Tongue (tissue), 2 donors: Measurements from ENCODE around the gene DOCK10. TPM values are rescaled to one million over a fixed set of nuclear protein-coding genes. Genes with fewer than 3 reads are reported as not detected.
"Not testable (repeated sequence)": the region's sequence is repeated elsewhere in the genome, so short reads cannot be mapped to it uniquely, and the experiment has no call there.

Experiments
- DNase-seq: peaks from one replicate; pipeline ENCODE4 v3.0.0-alpha.2; 2015
- total RNA-seq: library from RNA; depleted of rRNA; stranded (reverse); fragments of >200 nt; gene quantifications from one replicate; pipeline ENCODE4 v1.2.3, GENCODE V29; 2014

The DOCK10 gene
- total RNA-seq = 13.8 TPM

DNA sequence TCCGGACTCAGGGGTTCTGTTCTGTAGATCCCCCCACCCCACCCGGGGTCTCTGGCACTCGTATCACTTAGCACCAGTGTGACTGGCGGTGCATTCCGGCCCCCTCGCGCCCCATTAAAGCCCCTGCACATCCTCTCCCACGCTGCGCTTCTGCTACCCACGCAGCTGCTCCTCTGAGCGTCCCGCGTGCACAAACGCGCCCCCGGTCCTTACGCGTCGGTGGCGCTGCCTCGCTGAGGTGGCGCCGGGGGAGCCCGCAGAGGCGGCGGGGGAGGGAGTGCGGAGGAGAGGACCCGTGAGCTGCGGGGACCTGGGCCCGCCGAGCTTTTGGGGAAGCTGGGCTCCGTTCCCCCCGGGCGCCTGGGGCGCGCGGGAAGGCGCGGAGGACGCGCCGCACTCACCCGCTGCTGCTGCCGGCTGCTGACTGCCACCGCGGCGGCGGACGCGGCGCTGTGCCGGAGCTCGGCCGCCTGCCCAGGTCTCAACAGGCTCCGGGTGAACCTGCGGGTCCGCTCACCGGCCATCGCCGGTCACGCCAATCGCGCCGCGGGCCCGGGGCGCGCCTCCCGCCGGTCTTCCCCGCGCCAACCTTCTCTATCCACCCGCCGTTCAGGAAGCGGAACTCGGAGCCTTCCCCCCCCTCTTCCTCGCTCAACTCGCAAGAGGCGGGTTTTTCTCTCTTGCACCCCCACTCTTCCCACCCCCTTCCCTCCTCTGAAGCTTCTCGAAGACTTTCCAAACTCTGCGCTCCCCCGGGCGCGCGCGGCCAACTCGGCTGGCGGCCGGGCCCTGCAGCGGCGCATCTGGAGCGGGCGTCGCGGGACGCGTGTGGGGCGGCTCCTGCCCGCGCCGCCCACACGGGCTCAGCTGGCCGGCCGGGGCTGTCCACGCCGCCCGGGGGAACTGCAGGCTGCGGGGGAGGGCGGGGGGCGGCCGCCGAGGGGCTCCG is at the start of gene DOCK10:
Gene DOCK10 (minus strand): TSS at position 618 of the 949 bp plus-strand sequence. CDS start 94 bp downstream, at position 524.
- DNase-seq = peak; percentile 63

DNA sequence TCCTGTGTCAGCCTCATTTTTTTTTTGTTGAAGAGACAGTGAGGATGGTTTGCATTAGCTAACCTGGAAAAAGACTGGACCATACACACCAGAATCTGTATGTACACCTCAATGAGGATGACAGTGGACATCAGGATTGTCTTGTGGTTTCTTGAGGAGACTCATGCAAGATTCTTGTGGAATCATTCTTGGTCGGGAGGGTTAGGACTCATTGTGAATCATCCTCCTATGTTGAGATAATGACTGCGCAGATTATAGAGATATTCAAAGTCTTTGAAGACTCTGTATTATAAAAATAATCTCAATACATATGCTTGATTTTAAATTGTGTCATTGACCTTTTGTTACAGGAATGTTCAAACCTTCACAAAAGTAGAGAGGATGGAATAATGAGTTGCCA is 49.1 kb upstream of the DOCK10 start:
- DNase-seq = no peak

DNA sequence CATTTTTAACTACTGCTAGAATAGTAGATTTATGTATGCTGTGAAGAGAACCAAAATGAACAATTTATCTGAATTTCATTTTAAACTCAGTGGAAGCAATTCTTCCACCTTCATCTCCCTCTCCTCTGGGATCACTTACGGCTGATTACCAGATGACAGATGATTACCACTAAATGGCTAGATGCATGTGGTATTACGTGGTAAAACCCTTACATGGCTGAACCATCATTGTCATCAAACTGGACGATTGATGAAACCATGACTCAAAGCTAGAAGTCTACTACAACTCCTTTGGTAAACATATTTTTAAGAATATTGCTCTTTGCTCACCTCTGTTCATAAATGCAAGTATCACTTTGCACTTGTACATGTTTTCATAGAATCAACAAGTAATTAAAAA is 48.5 kb upstream of the DOCK10 start:
- DNase-seq = no peak

DNA sequence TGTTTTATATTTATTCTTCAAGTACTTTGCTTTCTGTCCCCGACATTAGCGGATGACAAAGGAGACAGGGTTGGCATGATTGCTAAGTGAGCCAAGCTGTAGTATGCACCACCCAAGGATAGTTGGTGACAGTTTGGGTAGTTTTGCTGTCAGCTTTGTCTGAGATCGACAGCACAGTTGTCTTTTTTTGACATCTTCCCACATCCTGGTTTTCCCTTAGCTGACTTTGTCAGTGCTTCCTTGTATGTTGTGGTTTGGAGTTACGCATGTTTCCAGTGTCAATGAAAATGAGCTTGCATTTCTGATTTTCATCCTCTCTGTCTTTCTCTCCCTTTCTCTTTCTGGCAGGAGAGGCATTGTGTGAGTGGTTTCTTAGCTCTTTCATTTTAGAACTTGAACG is 44.6 kb upstream of the DOCK10 start:
- DNase-seq = no peak

DNA sequence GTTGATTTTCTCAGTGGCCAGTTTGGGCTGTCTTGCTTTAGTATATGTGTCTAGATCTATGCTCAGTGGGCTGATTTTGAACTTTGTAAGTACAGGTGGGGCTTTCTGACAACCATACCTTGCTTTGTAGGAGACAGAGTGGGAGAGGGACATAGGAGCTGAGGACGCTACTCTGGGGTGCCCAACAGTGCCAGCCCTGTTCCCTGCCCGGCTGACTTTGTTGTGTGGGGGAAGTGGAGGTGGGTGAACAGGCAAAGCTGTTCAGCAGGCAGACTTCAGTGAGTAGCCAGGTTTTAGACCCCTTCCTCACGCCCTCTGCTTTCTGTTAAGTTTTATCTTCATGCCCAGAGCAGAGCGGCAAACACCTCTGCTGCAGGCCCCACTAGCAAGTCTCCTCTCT is 44.2 kb upstream of the DOCK10 start:
- no peak for DNase-seq

DNA sequence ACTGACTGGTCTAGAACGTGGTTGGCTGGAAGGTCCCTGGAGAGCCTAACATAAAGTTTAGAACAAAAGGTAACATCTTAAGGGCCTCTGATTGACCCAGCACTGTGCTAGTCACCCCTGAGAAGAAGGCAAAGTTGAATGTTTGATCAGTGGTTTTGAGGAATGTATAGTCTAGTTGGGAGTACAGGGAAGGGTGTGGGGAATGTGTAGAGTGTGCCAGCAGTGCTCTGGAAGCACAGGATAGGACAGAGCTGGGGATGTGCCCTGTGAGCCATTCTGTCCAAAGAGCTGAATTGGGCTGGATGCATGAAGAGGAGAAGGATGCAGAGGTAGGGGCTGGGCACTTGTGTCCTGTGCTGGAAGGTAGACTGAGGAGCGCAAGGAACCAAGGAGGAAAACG is 41.0 kb upstream of the DOCK10 start:
- no peak for DNase-seq

DNA sequence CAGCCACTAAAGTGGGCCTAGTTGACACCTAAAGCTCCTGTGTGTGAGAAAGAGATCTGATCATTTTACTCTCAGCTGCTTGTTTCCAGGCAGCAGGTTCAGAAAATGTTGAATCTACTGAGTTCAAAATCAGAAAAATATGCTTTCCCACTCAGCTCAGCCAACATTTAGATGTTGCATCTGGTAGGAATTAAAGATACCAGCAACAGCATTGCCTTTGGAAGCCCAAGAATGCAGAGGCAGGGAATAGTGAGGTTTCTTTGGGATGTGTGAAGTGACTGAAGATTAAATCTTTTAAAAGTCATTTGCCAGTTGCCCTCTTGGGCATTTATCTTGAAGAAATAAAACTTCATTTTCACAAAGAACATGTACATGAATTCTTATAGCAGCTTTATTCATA is 33.9 kb upstream of the DOCK10 start:
- DNase-seq = peak; percentile 20

DNA sequence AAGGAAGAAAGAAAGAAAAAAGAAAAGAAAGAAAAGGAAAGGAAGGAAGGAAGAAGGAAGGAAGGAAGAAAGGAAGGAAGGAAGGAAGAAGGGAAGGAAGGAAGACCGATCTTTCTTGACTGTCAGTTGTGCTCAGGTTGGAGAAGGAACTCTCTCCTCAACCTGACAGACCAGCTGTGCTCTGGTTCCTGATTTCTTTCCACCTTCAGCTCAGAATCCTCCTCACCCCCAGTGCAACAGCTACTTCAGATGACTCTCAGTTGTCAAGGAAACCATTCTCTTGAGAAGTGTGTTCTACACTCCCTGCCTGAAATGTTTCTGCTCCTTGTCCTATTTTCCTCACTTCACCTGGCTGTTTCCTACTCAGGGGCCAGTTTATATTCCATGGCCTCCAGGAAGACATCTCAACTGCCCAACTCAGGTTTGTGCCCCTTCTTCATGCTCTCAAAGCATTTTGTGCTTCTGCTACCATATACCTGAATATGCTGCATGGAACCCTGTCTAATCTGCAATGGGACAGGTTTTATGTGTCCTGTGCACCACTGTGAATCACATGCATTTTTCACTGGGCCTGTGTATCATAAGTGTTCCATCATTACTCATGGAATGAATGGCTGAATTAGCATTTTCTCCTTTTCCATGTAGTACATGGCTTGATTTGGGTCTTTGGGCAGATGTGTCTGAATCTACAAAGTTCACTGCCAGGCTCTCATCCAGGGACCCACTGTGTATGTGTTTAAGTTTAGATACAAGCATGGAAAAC is 32.8 kb upstream of the DOCK10 start:
- DNase-seq = no peak

DNA sequence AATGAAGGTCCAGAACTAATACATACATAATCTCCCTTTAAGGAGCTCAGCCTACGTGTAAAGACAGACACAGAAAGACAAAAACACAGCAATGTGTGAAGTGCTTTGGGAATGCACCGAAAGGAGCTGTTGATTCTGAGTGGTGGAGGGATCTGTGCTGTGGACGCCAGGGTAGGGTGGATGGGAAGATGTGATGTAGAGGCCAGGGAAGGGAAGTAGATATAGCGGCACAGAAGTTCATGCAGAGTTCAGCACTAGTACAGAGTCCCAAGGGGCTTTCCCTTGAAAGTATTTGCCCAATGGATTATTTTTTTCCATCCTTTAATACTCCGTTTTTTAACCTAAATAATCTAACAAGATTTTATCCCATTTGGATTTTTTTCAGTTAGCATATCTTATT is 32.1 kb upstream of the DOCK10 start:
- DNase-seq = no peak

DNA sequence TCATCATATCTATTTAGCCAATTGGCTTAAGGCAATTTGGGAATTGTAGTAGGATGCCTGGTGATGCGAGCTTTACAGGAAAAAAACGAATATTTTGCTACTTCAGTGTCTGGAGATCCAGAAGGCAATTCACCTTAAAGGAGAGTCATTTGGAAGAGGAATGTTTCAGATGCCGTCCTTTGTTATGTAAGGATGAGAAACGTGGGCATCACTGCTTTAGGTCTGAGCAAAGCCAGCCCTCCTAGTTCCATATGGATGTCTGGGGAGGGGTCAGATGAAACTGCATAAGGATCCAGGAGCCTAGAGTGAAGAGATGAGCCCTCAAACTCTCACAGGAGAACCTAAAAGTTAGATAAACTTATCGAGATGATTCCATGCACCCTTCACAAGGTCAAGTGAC is 30.9 kb upstream of the DOCK10 start:
- no peak for DNase-seq

DNA sequence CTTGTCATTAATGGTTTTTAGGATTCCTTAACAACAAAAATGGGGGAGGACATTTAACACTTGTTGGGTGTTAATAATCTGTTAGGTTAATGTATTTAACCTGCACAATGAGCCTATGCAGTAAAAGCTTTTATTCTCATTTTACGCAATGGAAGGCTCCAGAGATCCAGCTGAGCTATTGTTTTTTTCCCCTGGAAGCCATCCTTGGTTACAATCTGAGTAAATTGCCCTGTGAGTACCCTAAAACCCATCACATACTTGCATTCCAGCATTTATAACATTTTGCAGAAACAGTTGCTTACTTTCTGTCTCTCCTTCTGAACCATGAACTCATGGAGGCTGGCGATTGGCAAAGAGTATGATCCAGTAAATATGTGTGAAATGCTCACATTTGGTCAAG is 30.2 kb upstream of the DOCK10 start:
- DNase-seq = no peak

DNA sequence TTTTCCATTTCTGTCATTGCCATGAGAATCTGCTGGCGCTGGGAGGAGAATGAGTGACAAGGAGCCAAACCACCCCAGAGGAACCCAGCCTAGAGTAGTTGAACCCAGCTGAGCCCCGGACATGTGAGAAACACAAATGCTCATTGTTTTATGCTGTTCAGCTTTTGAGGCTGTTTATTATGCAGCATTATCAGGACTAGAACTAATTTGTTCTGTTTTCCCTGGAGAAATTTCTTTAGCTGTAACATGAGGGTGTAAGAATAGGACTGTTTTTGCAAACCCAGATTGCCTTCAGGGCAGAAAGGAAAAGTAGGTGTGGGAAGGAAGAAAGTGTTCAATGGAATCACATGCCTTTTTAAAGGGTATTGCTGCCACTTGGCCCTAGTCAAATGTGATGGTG is 28.5 kb upstream of the DOCK10 start:
- no peak for DNase-seq

DNA sequence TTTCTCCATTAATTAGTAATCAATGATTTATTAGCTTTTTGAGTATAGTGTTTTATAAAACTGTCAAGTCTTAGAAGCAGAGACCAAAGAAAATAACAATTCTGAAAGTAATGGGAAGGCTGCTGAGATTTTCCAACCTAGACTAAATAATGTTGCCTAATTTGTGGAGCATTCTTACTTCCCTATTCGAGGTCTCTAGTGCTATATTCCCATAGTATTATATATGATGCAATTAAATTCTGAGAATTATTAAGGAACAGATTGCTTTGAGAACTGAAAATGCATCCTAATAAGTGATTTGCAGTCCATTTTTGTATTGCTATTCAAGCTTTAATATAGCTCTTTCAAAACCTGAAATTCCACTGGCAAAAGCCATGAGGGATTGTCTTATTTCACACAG is 27.7 kb upstream of the DOCK10 start:
- DNase-seq = no peak

DNA sequence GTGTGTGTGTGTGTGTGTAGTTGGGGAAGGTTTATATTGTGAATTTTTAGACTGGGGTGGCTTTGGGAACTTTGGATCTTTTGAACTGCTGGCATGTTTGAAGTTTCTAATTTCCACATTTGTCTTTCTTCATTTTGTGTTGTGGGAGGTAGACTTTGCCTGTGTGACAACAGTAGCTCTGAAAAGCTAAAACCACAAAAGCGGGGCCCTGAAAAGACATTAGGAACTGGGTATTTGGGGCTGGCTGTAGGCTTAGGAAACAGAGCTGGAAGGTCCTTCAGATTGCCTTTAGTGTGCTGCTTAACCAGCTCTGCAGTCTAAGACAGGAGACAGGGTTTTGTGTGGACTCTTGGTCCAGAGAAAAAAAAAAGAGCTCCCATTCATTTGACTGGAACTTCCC is 27.2 kb upstream of the DOCK10 start:
- DNase-seq = no peak

DNA sequence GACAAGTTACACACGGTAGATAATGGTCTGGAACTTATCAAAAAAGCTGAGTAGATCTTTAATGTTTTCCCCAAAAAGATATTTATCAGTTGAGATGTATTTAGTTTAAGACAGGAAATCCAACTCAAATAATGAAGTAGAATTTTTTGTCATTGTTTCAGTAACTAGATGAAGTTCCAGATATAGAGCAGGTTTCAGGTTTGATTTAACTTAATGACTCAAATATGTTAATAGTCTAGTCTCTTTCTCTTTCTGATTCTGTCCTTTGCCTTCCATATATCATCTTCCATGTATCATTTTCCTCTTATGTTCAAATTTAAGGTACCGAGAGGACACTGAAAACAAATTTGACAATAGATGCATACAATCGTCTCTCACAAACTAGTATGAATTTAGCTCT is 23.6 kb upstream of the DOCK10 start:
- no peak for DNase-seq

DNA sequence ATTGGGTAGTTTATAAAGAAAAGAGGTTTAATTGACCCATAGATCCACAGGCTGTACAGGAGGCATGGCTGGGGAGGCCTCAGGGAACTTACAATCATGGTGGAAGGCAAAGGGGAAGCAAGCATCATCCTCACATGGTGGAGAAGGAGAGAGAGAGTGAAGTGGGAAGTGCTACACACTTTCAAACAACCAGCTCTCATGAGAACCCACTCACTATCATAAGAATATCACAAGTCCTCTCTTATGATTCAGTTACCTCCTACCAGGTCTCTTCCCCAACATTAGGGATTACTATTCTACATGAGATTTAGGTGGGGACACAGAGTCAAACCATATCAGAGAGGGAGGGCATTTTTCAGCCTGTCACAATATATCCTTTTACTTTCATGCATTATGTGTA is 22.7 kb upstream of the DOCK10 start:
- no peak for DNase-seq

DNA sequence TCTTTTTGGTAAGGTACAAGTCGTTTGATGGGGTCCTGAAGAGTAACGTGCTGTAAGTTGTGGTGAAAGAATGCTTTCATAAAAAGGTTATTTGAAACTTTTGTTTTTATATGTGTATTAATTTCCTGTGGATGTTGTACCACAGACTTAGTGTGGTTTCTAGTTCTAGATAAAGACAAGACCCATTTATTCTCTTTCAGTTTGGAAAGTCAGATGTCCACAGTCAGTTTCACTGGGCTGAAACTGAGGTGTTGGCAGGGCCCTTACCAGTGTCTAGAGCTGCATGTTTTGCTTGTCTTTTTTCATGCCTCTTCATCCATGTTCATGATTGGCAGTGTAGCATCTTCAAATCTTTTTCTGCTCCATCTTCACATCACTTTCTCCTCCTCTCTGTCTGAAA is 22.1 kb upstream of the DOCK10 start:
- no peak for DNase-seq

DNA sequence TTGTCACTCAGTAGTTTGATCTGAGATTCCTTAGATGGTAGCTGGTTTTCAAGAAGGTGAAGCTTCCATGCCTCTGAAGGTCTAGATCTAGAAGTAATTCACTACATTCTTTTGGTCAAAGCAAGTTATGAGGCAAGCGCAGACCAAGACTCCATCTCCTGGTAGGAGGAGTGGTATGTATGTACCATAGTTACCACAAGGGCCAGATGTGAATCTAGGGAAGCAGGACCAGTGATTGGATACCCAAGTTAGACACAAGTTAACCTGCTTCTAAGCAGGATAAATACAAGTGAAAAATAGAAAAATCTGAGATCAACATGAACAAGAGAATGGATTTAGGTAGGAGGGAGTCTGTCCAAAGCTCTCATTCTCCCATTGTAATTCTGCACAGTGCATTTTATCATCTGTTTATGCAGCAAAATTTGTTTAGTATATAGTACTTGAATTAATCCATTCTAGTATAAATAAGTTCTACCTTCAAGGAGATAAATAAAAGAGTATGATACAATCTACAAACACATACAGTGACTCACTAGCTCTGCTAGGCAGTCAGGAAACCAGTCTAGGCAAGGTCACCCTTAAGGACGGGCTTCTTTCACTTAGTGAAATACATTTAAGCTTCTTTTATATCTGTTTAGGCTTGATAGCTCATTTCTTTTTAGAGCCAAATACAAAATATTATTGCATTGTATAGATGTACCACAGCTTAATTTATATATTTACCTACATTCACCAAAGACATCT is 14.2 kb upstream of the DOCK10 start:
- DNase-seq = no peak

DNA sequence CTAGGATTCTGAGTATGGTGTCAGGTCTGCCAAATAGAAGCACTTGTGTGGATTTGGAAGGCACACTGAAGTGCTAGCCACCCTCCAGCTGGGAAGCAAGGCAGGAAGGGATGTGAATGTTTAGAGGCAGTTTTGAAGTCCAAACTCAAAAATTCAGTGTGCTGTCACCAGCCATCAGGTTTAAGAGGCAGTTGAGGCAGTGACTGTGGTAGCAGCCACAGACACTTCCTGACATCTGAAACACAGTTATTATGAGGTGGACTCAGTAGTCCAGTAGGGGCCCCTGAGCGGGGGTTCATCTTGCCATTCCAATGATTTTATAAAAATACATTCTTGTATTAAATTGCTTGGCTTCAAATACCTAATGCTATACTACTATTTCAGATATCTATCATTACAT is 13.4 kb upstream of the DOCK10 start:
- no peak for DNase-seq

DNA sequence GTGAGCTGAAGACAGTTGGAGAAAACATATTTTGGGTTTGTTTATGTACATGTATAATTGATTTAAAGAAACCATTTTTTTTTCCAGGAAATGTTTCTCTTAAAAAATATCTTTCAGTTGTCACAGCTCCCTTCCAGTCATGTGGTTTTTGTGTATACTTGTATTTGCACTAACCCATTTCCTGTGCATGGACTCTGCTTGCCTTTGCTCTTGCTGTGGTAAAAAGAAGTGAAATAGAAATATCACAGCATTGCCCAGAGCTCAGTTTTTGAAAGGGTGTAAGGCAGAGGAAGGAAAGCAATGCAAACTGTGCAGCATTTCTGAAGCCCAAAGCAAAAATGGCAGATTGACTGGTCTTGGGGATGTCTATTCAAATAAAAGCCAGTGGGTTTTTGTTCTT is 10.4 kb upstream of the DOCK10 start:
- DNase-seq = no peak

DNA sequence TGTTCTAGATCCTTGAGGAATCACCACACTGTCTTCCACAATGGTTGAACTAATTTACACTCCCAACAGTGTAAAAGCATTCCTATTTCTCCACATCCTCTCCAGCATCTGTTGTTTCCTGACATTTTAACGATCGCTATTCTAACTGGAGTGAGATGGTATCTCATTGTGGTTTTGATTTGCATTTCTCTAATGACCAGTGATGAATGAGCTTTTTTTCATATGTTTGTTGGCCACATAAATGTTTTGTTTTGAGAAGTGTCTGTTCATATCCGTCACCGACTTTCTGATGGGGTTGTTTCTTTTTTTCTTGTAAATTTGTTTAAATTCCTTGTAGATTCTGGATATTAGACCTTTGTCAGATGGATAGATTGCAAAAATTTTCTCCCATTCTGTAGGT is 5.2 kb upstream of the DOCK10 start:
- not testable (repeated sequence) for DNase-seq

DNA sequence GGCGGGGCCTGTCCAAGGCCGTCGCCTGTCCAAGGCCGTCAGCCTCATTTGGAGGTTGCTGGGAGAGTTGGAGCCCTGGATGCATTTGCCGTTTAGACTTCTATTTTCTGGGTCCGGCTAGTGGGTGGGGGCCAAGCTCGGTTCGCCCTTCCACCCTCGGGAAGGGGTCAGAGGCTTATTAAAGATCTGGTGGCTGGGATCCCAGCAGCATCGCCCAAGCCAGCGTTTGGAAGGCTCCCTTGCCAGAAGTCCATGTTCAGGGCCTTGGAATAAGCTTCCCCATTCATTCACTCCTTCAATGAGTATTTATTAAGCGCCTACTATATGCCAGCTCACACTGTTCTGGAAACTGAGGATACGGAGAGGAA is 516 bp upstream of the DOCK10 start:
- no peak for DNase-seq
